HUES48 (cell line): ENCODE data around the gene LRRC3.
"Not testable (repeated sequence)": the region's sequence is repeated elsewhere in the genome, so short reads cannot be mapped to it uniquely, and the experiment has no call there.

Source experiments
- H3K27ac ChIP-seq: one replicate; pipeline ENCODE4 v1.7.0; 2013; ENCODE audit warnings: low read depth, low read length, inconsistent platforms
- H3K27me3 ChIP-seq: 2 replicates; pipeline ENCODE4 v1.6.1; 2013; ENCODE audit warnings: mild to moderate bottlenecking, low read length; ENCODE audit not compliant: control insufficient read depth, insufficient read depth
- H3K36me3 ChIP-seq: 2 replicates; pipeline ENCODE4 v1.6.1; 2013; ENCODE audit warnings: low read length; ENCODE audit not compliant: control insufficient read depth, insufficient read depth
- H3K4me1 ChIP-seq: 2 replicates; pipeline ENCODE4 v1.6.1; 2013; ENCODE audit warnings: mild to moderate bottlenecking, low read length; ENCODE audit not compliant: control insufficient read depth, insufficient read depth
- H3K4me3 ChIP-seq: 2 replicates; pipeline ENCODE4 v1.5.1; 2013; ENCODE audit warnings: mild to moderate bottlenecking, low read depth, low read length
- H3K9ac ChIP-seq: 2 replicates; pipeline ENCODE4 v1.6.1; 2013; ENCODE audit warnings: mild to moderate bottlenecking, low read depth, low read length, moderate library complexity
- H3K9me3 ChIP-seq: 2 replicates; pipeline ENCODE4 v1.6.1; 2013; ENCODE audit warnings: low read length; ENCODE audit not compliant: control insufficient read depth, insufficient read depth

The LRRC3 gene

GRCh38 chr21:44475266-44475845 is 20.0 kb downstream of the LRRC3 start:
- no peaks in the 10 kb centered on the region for H3K4me1 ChIP-seq
- no peaks in the 10 kb centered on the region for H3K36me3 ChIP-seq
- no peak overlapping the region for H3K27ac ChIP-seq
- H3K27me3 ChIP-seq = no peaks in the 10 kb centered on the region
- no peaks in the 10 kb centered on the region for H3K9me3 ChIP-seq
- no peak overlapping the region for H3K4me3 ChIP-seq
- no peak overlapping the region for H3K9ac ChIP-seq

GRCh38 chr21:44477131-44477530 is 21.8 kb downstream of the LRRC3 start:
- Histone ChIP-seq H3K27ac (no peak overlapping the region), H3K9ac (no peak overlapping the region), H3K9me3 (no peaks in the 10 kb centered on the region), H3K4me1 (no peaks in the 10 kb centered on the region), H3K27me3 (no peaks in the 10 kb centered on the region), H3K4me3 (no peak overlapping the region), H3K36me3 (no peaks in the 10 kb centered on the region)

- H3K9me3 ChIP-seq = no peaks in the 10 kb centered on the region
- no peak overlapping the region for H3K4me3 ChIP-seq
- H3K9ac ChIP-seq = no peak overlapping the region
- no peaks in the 10 kb centered on the region for H3K36me3 ChIP-seq
- no peaks in the 10 kb centered on the region for H3K4me1 ChIP-seq
- no peak overlapping the region for H3K27ac ChIP-seq
- no peaks in the 10 kb centered on the region for H3K27me3 ChIP-seq
These were observed 22.4 kb downstream of the LRRC3 start for GRCh38 chr21:44477712-44478111.

- H3K9ac ChIP-seq = no peak overlapping the region
These were observed 23.0 kb downstream of the LRRC3 start for GRCh38 chr21:44478124-44478800.

DNA sequence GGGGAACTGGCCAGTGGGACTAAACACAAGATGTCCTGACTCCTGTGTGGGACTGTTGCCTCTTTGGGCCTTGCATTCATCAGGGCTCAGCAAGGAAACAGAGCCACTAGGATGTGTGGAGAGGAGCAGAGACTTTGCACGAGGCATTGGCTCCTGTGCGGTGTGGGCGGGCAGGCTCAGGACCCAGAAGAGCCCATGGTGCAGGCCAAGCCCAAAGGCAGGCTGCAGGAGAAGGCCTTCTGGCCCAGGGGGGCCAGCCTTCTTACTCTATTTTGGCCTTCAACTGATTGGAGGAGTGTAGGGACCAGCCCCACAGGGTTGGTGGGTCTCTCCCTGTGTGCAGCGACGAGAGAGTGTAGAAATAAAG is 23.5 kb downstream of the LRRC3 start:
- Histone ChIP-seq H3K4me3 (no peak overlapping the region), H3K27me3 (no peaks in the 10 kb centered on the region), H3K36me3 (no peaks in the 10 kb centered on the region), H3K9me3 (no peaks in the 10 kb centered on the region), H3K27ac (no peak overlapping the region), H3K9ac (no peak overlapping the region), H3K4me1 (no peaks in the 10 kb centered on the region)

More at GRCh38 chr21:44478124-44478800, 23.0 kb downstream of the LRRC3 start:
- H3K36me3 ChIP-seq = no peaks in the 10 kb centered on the region
- H3K27ac ChIP-seq = no peak overlapping the region
- H3K4me3 ChIP-seq = no peak overlapping the region
- no peaks in the 10 kb centered on the region for H3K27me3 ChIP-seq
- H3K9me3 ChIP-seq = no peaks in the 10 kb centered on the region
- no peaks in the 10 kb centered on the region for H3K4me1 ChIP-seq

- H3K36me3 ChIP-seq, H3K4me3 ChIP-seq, H3K27me3 ChIP-seq, H3K9ac ChIP-seq, H3K4me1 ChIP-seq, H3K9me3 ChIP-seq, H3K27ac ChIP-seq: not testable (repeated sequence)
These were observed 24.4 kb downstream of the LRRC3 start for GRCh38 chr21:44479556-44480199.

DNA sequence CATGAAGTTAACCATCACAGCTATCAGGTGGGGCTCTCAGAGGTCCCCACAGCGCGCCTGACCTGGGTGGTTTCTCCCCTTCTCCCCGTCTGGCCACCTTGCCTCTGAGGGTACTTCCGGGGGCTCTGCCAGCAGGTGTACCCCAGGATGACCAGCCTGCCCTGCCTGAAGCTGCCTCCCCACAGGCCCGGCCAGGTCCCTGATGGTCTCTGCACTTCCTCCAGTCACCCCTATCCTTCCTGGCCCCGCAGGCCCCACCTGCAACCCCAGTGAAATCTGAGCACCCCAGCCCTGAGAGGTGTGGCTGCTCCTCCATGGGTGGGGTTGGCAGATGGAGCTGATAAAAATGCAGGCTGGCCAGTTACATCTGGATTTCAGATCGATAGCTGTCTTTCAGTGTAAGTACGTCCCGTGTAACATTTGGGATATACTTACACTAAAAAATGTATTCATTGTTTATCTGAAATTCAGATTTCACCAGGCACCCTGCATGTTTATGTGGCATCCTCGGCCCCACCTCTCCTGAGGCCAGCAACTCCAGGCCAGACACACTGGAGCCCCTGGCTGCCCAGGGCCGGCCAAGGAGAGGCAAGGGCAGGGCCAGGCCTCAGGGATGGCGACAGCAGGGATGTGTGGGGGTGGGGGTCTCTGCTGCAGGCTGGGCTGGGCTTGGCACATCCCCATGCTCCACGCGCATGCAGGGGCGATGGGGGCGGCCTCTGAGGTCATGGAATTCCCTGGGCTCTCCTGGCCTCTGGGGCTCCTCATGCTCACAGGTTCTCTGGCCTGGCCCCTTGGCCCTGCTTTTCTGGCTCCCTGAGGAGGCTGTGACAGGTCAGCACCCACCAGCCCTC is 25.1 kb downstream of the LRRC3 start:
- Histone ChIP-seq H3K27me3 (no peaks in the 10 kb centered on the region), H3K4me1 (no peaks in the 10 kb centered on the region), H3K4me3 (no peak overlapping the region), H3K9me3 (no peaks in the 10 kb centered on the region), H3K9ac (no peak overlapping the region), H3K27ac (no peak overlapping the region), H3K36me3 (no peaks in the 10 kb centered on the region)

DNA sequence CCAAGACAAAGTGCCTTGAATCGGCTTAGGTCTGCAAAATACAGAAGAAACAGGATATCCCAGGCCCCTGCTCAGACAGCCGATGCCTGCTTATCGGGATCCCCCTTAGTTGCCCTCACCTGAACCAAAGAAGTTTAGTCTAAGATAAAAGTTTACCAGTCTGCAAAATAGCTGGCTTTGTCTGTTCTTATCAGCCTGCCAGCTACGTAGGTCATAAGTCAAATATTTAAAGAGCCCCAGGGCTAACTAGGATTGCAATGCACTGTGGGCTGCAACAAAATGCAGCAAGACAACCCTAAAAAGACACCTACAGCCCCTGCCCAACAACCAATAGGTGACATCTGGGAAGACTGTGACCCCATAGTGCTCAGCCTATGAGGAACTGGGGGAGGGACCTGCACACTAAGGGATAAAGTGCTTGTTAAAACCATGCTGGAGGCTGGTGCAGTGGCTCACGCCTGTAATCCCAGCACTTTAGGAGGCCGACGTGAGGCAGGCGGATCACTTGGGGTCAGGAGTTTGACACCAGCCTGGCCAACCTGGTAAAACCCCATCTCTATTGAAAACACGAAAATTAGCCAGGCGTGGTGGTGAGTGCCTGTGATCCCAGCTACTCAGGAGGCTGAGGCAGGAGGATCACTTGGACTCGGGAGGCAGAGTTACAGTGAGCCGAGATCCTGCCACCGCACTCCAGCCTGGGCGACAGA is 27.4 kb downstream of the LRRC3 start:
- H3K27ac ChIP-seq = no peak overlapping the region
- H3K9me3 ChIP-seq = no peaks in the 10 kb centered on the region
- H3K36me3 ChIP-seq = no peaks in the 10 kb centered on the region
- no peak overlapping the region for H3K9ac ChIP-seq
- no peaks in the 10 kb centered on the region for H3K27me3 ChIP-seq
- no peaks in the 10 kb centered on the region; the same call in 1 of the 2 replicates for H3K4me1 ChIP-seq
- no peak overlapping the region for H3K4me3 ChIP-seq

DNA sequence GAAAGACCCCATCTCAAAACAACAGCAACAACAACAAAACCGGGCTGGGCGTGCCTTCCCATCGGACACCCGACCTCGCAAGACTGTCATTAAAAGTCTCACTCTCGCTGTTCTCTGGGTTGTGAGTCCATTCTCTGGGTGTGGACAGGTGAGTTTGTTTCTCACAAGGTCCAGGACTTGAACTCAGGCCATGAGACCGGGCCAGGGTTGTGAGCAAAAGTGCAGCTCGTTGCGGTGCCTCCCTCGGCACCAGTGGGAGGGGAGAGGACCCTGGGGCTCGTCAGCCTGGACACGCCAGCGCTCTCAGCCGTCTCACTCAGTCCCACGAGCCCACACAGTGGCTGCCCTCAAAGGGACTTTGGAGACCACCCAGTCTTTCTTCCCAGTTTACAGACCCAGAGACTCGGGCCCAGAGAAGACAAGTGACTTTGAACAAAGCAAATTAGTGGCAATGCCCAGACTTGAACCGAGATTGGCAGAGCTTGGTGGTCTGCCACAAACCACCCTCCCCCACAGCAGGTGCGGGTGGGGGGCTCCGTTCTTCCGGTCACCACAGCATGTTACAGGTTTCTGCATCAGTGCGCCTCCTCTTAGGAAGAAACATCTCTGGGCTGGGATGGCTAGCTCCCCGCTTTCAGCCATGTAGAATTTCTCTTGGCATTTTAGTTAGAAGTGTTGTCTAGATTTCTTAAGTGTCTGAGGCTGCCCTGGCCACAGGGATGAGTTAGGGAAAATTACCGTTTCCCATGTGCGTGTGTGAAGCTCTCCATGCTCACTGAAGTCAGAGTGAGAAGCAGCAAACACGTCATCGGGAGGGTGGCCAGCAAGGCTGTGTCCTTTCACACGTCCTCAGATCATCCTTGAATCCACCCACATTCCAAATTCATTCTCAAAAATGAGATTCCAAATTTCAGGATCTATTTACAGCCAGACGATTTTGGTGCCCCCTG is 28.3 kb downstream of the LRRC3 start:
- H3K36me3 ChIP-seq = no peaks in the 10 kb centered on the region
- H3K9me3 ChIP-seq = no peaks in the 10 kb centered on the region
- no peak overlapping the region for H3K9ac ChIP-seq
- no peak overlapping the region for H3K4me3 ChIP-seq
- no peaks in the 10 kb centered on the region; the same call in 1 of the 2 replicates for H3K4me1 ChIP-seq
- H3K27me3 ChIP-seq = no peaks in the 10 kb centered on the region
- no peak overlapping the region for H3K27ac ChIP-seq
